ENCODE measurements around the gene NOP16. TPM values are rescaled to one million over a fixed set of nuclear protein-coding genes. Genes with fewer than 3 reads are reported as not detected.

Gene NOP16
- total and polyA plus RNA-seq, 2 of the 13 experiments (the other 11 are each of a cell fraction or from before 2014, with no cell fraction given) = 43.3 to 48.4 TPM

- TF ChIP-seq MED1 (CRISPR knock-in tag; IDR thresholded peaks at IDR 0.05) = no peak
- no peak for TF ChIP-seq SKIL (CRISPR knock-in tag; IDR thresholded peaks at IDR 0.05; ENCODE audit: borderline replicate concordance)
- TF ChIP-seq RCOR2 (CRISPR knock-in tag; IDR thresholded peaks at IDR 0.05) = no peak
- TF ChIP-seq, protein P1, sequence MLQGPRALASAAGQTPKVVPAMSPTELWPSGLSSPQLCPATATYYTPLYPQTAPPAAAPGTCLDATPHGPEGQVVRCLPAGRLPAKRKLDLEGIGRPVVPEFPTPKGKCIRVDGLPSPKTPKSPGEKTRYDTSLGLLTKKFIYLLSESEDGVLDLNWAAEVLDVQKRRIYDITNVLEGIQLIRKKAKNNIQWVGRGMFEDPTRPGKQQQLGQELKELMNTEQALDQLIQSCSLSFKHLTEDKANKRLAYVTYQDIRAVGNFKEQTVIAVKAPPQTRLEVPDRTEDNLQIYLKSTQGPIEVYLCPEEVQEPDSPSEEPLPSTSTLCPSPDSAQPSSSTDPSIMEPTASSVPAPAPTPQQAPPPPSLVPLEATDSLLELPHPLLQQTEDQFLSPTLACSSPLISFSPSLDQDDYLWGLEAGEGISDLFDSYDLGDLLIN (CRISPR knock-in tag; IDR thresholded peaks at IDR 0.05; ENCODE audit: borderline replicate concordance) = no peak
- TF ChIP-seq, protein P2, sequence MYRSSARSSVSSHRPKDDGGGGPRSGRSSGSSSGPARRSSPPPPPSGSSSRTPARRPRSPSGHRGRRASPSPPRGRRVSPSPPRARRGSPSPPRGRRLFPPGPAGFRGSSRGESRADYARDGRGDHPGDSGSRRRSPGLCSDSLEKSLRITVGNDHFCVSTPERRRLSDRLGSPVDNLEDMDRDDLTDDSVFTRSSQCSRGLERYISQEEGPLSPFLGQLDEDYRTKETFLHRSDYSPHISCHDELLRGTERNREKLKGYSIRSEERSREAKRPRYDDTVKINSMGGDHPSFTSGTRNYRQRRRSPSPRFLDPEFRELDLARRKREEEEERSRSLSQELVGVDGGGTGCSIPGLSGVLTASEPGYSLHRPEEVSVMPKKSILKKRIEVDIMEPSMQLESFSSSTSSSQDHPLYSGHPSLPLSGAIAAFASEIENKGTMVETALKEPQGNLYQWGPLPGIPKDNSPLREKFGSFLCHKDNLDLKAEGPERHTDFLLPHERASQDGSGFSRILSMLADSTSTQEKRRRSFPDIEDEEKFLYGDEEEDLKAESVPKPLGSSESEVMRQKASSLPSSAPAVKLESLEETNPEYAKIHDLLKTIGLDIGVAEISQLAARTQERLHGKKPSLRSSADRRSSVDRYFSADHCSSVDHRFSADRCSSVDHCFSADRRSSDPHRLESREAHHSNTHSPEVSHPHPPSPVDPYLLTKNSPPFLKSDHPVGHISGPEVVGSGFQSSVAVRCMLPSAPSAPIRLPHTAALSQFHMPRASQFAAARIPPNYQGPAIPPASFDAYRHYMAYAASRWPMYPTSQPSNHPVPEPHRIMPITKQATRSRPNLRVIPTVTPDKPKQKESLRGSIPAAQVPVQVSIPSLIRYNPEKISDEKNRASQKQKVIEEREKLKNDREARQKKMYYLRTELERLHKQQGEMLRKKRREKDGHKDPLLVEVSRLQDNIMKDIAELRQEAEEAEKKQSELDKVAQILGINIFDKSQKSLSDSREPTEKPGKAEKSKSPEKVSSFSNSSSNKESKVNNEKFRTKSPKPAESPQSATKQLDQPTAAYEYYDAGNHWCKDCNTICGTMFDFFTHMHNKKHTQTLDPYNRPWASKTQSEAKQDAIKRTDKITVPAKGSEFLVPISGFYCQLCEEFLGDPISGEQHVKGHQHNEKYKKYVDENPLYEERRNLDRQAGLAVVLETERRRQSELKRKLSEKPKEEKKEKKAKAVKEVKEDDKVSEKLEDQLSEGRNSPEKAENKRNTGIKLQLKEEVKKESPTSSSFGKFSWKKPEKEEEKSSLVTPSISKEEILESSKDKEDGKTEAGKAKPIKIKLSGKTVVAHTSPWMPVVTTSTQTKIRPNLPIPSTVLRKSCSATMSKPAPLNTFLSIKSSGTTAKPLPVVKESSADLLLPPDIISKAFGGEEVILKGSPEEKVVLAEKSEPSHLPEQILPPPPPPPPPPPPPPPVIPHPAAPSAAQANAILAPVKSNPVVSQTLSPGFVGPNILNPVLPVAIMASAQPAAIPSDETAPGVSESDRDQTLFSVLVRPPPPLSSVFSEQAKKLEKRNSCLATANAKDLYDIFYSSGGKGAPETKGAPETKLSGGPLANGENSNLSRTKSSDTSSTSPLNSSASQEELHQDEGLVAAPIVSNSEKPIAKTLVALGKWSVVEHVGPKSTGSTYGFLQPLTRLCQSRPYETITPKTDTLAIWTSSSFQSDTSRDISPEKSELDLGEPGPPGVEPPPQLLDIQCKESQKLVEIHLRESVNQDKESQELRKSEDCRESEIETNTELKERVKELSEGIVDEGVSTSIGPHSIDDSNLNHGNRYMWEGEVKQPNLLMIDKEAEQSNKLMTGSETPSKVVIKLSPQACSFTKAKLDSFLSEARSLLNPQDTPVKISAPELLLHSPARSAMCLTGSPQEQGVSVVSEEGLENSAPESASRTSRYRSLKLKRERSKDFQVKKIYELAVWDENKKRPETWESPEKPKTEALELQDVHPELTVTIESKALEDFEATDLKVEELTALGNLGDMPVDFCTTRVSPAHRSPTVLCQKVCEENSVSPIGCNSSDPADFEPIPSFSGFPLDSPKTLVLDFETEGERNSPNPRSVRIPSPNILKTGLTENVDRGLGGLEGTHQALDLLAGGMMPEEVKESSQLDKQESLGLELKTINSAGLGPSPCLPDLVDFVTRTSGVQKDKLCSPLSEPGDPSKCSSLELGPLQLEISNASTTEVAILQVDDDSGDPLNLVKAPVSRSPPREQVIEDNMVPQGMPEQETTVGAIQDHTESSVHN (CRISPR knock-in tag; IDR thresholded peaks at IDR 0.05) = no peak
- TF ChIP-seq RBFOX2 (IDR thresholded peaks at IDR 0.05; ENCODE audit: low read depth, low read length) = no peak
- TF ChIP-seq ATF2 (CRISPR knock-in tag; IDR thresholded peaks at IDR 0.05) = no peak
- TF ChIP-seq, protein P3, sequence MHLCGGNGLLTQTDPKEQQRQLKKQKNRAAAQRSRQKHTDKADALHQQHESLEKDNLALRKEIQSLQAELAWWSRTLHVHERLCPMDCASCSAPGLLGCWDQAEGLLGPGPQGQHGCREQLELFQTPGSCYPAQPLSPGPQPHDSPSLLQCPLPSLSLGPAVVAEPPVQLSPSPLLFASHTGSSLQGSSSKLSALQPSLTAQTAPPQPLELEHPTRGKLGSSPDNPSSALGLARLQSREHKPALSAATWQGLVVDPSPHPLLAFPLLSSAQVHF (CRISPR knock-in tag; IDR thresholded peaks at IDR 0.05) = no peak
- TF ChIP-seq BCL6 (CRISPR knock-in tag; IDR thresholded peaks at IDR 0.05) = no peak
- no peak for TF ChIP-seq ZNF432 (CRISPR knock-in tag; IDR thresholded peaks at IDR 0.05; ENCODE audit: borderline replicate concordance)
- TF ChIP-seq, protein P4, sequence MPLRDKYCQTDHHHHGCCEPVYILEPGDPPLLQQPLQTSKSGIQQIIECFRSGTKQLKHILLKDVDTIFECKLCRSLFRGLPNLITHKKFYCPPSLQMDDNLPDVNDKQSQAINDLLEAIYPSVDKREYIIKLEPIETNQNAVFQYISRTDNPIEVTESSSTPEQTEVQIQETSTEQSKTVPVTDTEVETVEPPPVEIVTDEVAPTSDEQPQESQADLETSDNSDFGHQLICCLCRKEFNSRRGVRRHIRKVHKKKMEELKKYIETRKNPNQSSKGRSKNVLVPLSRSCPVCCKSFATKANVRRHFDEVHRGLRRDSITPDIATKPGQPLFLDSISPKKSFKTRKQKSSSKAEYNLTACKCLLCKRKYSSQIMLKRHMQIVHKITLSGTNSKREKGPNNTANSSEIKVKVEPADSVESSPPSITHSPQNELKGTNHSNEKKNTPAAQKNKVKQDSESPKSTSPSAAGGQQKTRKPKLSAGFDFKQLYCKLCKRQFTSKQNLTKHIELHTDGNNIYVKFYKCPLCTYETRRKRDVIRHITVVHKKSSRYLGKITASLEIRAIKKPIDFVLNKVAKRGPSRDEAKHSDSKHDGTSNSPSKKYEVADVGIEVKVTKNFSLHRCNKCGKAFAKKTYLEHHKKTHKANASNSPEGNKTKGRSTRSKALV (CRISPR knock-in tag; IDR thresholded peaks at IDR 0.05) = no peak
These were observed 20.2 kb upstream of the NOP16 start (continued) for GRCh38 chr5:176408590-176408989.
